ENCODE results near the gene B4GALT2.

Gene B4GALT2, protein sequence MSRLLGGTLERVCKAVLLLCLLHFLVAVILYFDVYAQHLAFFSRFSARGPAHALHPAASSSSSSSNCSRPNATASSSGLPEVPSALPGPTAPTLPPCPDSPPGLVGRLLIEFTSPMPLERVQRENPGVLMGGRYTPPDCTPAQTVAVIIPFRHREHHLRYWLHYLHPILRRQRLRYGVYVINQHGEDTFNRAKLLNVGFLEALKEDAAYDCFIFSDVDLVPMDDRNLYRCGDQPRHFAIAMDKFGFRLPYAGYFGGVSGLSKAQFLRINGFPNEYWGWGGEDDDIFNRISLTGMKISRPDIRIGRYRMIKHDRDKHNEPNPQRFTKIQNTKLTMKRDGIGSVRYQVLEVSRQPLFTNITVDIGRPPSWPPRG

DNA sequence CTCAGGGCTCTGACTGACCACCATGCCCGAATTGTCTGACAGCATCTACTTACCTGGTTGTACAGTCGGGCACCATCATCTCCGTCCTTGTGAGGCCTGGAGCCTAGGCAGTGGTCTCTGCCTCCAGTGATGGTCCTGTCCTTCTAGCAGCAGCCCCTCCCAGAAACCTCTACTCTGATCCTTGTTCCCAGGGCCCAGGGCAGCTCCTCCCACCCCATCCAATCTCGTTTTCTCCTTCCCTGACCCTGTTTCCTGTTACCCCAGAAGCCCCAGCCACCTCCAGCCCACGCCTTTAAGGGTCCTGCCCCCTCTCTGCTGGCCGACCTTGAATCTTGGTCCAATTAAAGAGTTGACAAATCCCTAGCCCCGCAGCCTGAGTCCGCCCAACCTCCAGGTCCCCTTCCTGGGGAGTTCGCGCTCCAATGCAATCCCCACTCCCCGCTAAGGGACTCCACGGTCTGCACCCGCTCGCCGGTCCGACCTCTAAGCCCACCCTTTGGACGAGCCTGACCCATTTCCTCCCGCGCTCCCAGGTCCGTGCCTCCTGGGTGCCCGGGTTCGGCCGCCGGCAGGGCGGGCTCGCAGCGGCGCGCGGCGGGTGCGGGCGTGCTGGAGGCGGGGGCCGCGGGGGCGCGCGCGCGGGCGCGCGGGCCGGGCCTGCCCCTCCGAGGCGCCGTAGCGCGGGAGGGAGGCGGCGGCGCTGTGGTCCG, at the start of gene B4GALT2:
TSS of gene B4GALT2 (plus strand) at position 660 of the 710 bp plus-strand sequence. CDS start 1,951 bp downstream, outside the sequence.
- Histone ChIP-seq H3K79me2 (ENCODE audit: insufficient read depth, low read length) (peaks cover 24% of the 10 kb centered on the region), H3K4me3 (ENCODE audit: low read depth in 1 of 2, low read length in 2 of 2) (peak within 1 kb of the TSS in 1 of 2 experiments; percentile 53; a peak in 2 of 4 replicates), H2AFZ (ENCODE audit: low read depth, low read length) (no peak within 1 kb of the TSS), H3K9ac (ENCODE audit: low read depth, low read length) (peak within 1 kb of the TSS; percentile 35; the same call in 1 of the 2 replicates), H3K36me3 (ENCODE audit: insufficient read depth, low read length) (peaks cover 27% of the 10 kb centered on the region), H3K4me1 (ENCODE audit: insufficient read depth, low read length) (peaks cover 43% of the 10 kb centered on the region), H3K27ac (ENCODE audit: low read length) (no peak within 1 kb of the TSS), H3K9me3 (ENCODE audit: insufficient read depth, low read length, severe bottlenecking) (no peaks in the 10 kb centered on the region), H3K27me3 (ENCODE audit: insufficient read depth, low read length, poor library complexity) (peaks cover 7% of the 10 kb centered on the region), H4K20me1 (ENCODE audit: insufficient read depth, low read length) (peaks cover 30% of the 10 kb centered on the region), H3K4me2 (ENCODE audit: insufficient read depth, low read length) (peak within 1 kb of the TSS; percentile 58)
- TF ChIP-seq, protein P1, sequence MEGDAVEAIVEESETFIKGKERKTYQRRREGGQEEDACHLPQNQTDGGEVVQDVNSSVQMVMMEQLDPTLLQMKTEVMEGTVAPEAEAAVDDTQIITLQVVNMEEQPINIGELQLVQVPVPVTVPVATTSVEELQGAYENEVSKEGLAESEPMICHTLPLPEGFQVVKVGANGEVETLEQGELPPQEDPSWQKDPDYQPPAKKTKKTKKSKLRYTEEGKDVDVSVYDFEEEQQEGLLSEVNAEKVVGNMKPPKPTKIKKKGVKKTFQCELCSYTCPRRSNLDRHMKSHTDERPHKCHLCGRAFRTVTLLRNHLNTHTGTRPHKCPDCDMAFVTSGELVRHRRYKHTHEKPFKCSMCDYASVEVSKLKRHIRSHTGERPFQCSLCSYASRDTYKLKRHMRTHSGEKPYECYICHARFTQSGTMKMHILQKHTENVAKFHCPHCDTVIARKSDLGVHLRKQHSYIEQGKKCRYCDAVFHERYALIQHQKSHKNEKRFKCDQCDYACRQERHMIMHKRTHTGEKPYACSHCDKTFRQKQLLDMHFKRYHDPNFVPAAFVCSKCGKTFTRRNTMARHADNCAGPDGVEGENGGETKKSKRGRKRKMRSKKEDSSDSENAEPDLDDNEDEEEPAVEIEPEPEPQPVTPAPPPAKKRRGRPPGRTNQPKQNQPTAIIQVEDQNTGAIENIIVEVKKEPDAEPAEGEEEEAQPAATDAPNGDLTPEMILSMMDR (IDR thresholded peaks at IDR 0.05; ENCODE audit: borderline replicate concordance, extremely low read depth, low read length, poor library complexity, severe bottlenecking) = no peak
- TF ChIP-seq EZH2 (IDR thresholded peaks at IDR 0.05; ENCODE audit: borderline replicate concordance, low read depth, low read length, severe bottlenecking) = no peak
- DNase-seq (peak; percentile 33), ATAC-seq (ENCODE audit: insufficient read depth, low read depth) (no peak)

DNA sequence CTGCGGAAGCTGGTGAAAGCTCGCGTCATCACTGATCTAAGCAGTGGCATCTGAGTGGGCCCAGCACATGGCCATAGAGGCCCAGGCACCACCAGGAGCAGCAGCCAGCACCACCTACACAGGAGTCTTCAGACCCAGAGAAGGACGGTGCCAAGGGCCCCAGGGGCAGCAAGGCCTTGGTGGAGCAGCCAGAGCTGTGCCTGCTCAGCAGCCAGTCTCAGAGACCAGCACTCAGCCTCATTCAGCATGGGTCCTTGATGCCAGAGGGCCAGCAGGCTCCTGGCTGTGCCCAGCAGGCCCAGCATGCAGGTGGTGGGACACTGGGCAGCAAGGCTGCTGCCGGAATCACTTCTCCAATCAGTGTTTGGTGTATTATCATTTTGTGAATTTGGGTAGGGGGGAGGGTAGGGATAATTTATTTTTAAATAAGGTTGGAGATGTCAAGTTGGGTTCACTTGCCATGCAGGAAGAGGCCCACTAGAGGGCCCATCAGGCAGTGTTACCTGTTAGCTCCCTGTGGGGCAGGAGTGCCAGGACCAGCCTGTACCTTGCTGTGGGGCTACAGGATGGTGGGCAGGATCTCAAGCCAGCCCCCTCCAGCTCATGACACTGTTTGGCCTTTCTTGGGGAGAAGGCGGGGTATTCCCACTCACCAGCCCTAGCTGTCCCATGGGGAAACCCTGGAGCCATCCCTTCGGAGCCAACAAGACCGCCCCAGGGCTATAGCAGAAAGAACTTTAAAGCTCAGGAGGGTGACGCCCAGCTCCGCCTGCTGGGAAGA, 48.7 kb upstream of the B4GALT2 start:
- Histone ChIP-seq H3K79me2 (ENCODE audit: insufficient read depth, low read length) (no peaks in the 10 kb centered on the region), H3K4me3 (ENCODE audit: low read depth in 1 of 2, low read length in 2 of 2) (no peak overlapping the region), H3K4me2 (ENCODE audit: insufficient read depth, low read length) (no peak overlapping the region), H4K20me1 (ENCODE audit: insufficient read depth, low read length) (no peaks in the 10 kb centered on the region), H3K9me3 (ENCODE audit: insufficient read depth, low read length, severe bottlenecking) (no peaks in the 10 kb centered on the region), H3K4me1 (ENCODE audit: insufficient read depth, low read length) (no peaks in the 10 kb centered on the region), H3K36me3 (ENCODE audit: insufficient read depth, low read length) (peaks cover 7% of the 10 kb centered on the region), H3K27ac (ENCODE audit: low read length) (no peak overlapping the region), H3K27me3 (ENCODE audit: insufficient read depth, low read length, poor library complexity) (no peaks in the 10 kb centered on the region), H3K9ac (ENCODE audit: low read depth, low read length) (no peak overlapping the region), H2AFZ (ENCODE audit: low read depth, low read length) (no peak overlapping the region)
- no peak for TF ChIP-seq EZH2 (IDR thresholded peaks at IDR 0.05; ENCODE audit: borderline replicate concordance, low read depth, low read length, severe bottlenecking)
- TF ChIP-seq, protein P1 (IDR thresholded peaks at IDR 0.05; ENCODE audit: borderline replicate concordance, extremely low read depth, low read length, poor library complexity, severe bottlenecking) = peak; percentile 61
- ATAC-seq (ENCODE audit: insufficient read depth, low read depth) = 0 out of 3 replicates have a peak, but pooled peaks have one; percentile 39
- no peak for DNase-seq

DNA sequence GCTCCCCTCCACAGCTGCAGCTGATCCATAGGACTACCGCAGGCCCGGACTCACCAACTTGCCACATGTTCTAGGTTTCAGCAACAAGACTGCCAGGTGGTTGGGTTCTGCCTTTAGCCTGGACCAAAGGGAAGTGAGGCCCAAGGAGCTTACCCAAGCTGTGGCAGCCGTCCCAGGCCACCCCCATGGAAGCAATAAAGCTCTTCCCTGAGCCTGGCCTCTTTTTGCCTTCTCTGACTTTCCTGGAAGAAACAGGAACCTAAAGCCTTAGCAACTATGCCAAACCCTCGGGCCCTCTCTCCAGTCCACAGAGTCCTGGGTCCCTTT, 48.1 kb upstream of the B4GALT2 start:
- H3K79me2 ChIP-seq (ENCODE audit: insufficient read depth, low read length) = no peaks in the 10 kb centered on the region
- H3K4me2 ChIP-seq (ENCODE audit: insufficient read depth, low read length) = no peak overlapping the region
- H3K27me3 ChIP-seq (ENCODE audit: insufficient read depth, low read length, poor library complexity) = no peaks in the 10 kb centered on the region
- no peak overlapping the region for H3K27ac ChIP-seq (ENCODE audit: low read length)
- no peak for DNase-seq
- peaks cover 7% of the 10 kb centered on the region for H3K36me3 ChIP-seq (ENCODE audit: insufficient read depth, low read length)
- H3K4me1 ChIP-seq (ENCODE audit: insufficient read depth, low read length) = no peaks in the 10 kb centered on the region
- H4K20me1 ChIP-seq (ENCODE audit: insufficient read depth, low read length) = no peaks in the 10 kb centered on the region
- H3K9me3 ChIP-seq (ENCODE audit: insufficient read depth, low read length, severe bottlenecking) = no peaks in the 10 kb centered on the region
- H3K4me3 ChIP-seq (ENCODE audit: low read depth in 1 of 2, low read length in 2 of 2) = no peak overlapping the region
- no peak overlapping the region for H2AFZ ChIP-seq (ENCODE audit: low read depth, low read length)
- no peak overlapping the region for H3K9ac ChIP-seq (ENCODE audit: low read depth, low read length)
- TF ChIP-seq EZH2 (IDR thresholded peaks at IDR 0.05; ENCODE audit: borderline replicate concordance, low read depth, low read length, severe bottlenecking) = no peak
- TF ChIP-seq, protein P1 (IDR thresholded peaks at IDR 0.05; ENCODE audit: borderline replicate concordance, extremely low read depth, low read length, poor library complexity, severe bottlenecking) = no peak
- no peak for ATAC-seq (ENCODE audit: insufficient read depth, low read depth)

All from DND-41 (cell line).